ENCODE measurements around the gene NSD1. TPM values are rescaled to one million over a fixed set of nuclear protein-coding genes. Genes with fewer than 3 reads are reported as not detected.

Gene NSD1
- total and polyA plus RNA-seq, 2 donors, result 14.7 to 85.7 TPM

- no peaks in the 10 kb centered on the region for H3K36me3 ChIP-seq (ENCODE audit: insufficient read depth)
- no peak overlapping the region for H3K27ac ChIP-seq (ENCODE audit: low read depth)
- no peak for DNase-seq (ENCODE audit: extremely low spot score)
- H3K4me1 ChIP-seq (ENCODE audit: insufficient read depth), result no peaks in the 10 kb centered on the region
- H3K4me3 ChIP-seq (ENCODE audit: low read depth, low read length), result no peak overlapping the region
- WGBS, result 98% methylated on average over 6 of the region's 6 CpGs
These were observed 211.3 kb downstream of the NSD1 start for GRCh38 chr5:177344891-177345290.

- 64% methylated on average over 4 of the region's 4 CpGs for WGBS
- no peak overlapping the region for H3K4me3 ChIP-seq (ENCODE audit: low read depth, low read length)
- H3K4me1 ChIP-seq (ENCODE audit: insufficient read depth), result no peaks in the 10 kb centered on the region
- no peak overlapping the region for H3K27ac ChIP-seq (ENCODE audit: low read depth)
- DNase-seq (ENCODE audit: extremely low spot score), result no peak
- H3K36me3 ChIP-seq (ENCODE audit: insufficient read depth), result no peaks in the 10 kb centered on the region
These were observed 213.2 kb downstream of the NSD1 start for GRCh38 chr5:177346820-177347219.

GRCh38 chr5:177347699-177348098 is 214.1 kb downstream of the NSD1 start:
- 83% methylated on average over 4 of the region's 4 CpGs for whole genome bisulfite sequencing
- no peak for DNase-seq (ENCODE audit: extremely low spot score)

DNA sequence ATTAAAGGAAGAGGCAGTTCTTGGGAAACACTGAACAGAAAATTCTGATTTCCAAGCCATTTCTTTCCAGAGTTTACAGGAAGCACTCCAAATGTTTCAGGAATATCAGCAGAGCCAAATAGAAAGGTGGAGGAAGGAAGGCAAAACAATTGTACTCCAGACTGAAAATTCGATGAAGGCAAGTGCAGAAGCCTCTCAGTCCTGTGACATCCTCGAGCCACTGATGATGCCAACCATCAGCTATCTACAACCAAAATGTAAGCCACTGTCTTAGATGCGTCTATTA is 215.7 kb downstream of the NSD1 start:
- no peak overlapping the region for H3K27ac ChIP-seq (ENCODE audit: low read depth)
- no peak overlapping the region for H3K4me3 ChIP-seq (ENCODE audit: low read depth, low read length)
- DNase-seq (ENCODE audit: extremely low spot score), result no peak
- 79% methylated on average over 3 of the region's 3 CpGs for WGBS
- no peaks in the 10 kb centered on the region for H3K4me1 ChIP-seq (ENCODE audit: insufficient read depth)
- H3K36me3 ChIP-seq (ENCODE audit: insufficient read depth), result no peaks in the 10 kb centered on the region

More at GRCh38 chr5:177347699-177348098, 214.1 kb downstream of the NSD1 start:
- Histone ChIP-seq H3K4me1 (ENCODE audit: insufficient read depth) (no peaks in the 10 kb centered on the region), H3K36me3 (ENCODE audit: insufficient read depth) (no peaks in the 10 kb centered on the region), H3K27ac (ENCODE audit: low read depth) (no peak overlapping the region), H3K4me3 (ENCODE audit: low read depth, low read length) (no peak overlapping the region)

DNA sequence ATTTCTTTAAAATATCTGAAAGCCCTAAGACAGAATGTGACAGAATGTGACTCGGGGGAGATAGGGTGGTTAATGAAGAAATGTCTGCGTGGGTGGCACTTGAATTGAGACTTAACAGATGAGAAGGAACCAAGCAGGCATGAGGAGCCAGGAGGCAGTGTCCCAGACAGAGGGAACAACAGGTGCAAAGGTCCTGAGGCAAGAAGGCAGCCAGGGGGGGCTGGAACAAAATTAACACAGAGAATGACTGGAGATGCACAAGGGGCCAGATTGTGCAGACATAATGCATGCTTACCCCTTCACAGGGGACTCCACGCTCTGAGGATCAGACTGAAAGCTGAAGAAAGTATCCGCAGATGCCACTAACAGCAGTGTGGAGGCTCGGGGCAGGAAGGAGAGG is 216.2 kb downstream of the NSD1 start:
- H3K4me3 ChIP-seq (ENCODE audit: low read depth, low read length), result no peak overlapping the region
- 92% methylated on average over 5 of the region's 5 CpGs for WGBS
- no peaks in the 10 kb centered on the region for H3K4me1 ChIP-seq (ENCODE audit: insufficient read depth)

More for the DNA sequence above, 216.2 kb downstream of the NSD1 start:
- DNase-seq (ENCODE audit: extremely low spot score), result no peak
- Histone ChIP-seq H3K27ac (ENCODE audit: low read depth) (no peak overlapping the region), H3K36me3 (ENCODE audit: insufficient read depth) (no peaks in the 10 kb centered on the region)

Other genes with a start within 250 kb of the NSD1 start
- 0.74 TPM for gene HK3, start 234.4 kb upstream of the NSD1 start, total RNA-seq
- gene HK3, start 234.4 kb upstream of the NSD1 start, polyA plus RNA-seq, result 9.5 TPM
- 48.9 TPM for gene UIMC1, start 127.0 kb upstream of the NSD1 start, total RNA-seq
- gene UIMC1, start 127.0 kb upstream of the NSD1 start, polyA plus RNA-seq, result 36.3 TPM
- 21.8 TPM for gene ZNF346, start 111.1 kb upstream of the NSD1 start, total RNA-seq
- gene ZNF346, start 111.1 kb upstream of the NSD1 start, polyA plus RNA-seq, result 12.4 TPM
- gene FGFR4, start 46.9 kb upstream of the NSD1 start, total RNA-seq, result 7.2 TPM
- 12.8 TPM for gene FGFR4, start 46.9 kb upstream of the NSD1 start, polyA plus RNA-seq
- gene RAB24, start 169.9 kb downstream of the NSD1 start, total RNA-seq, result 9.7 TPM
- gene RAB24, start 169.9 kb downstream of the NSD1 start, polyA plus RNA-seq, result 50.6 TPM
- 40.8 TPM for gene PRELID1, start 170.0 kb downstream of the NSD1 start, total RNA-seq
- 122 TPM for gene PRELID1, start 170.0 kb downstream of the NSD1 start, polyA plus RNA-seq
- gene MXD3, start 178.1 kb downstream of the NSD1 start, total RNA-seq, result 11.3 TPM
- gene MXD3, start 178.1 kb downstream of the NSD1 start, polyA plus RNA-seq, result 4.0 TPM
- gene LMAN2, start 217.9 kb downstream of the NSD1 start, total RNA-seq, result 101 TPM
- 209 TPM for gene LMAN2, start 217.9 kb downstream of the NSD1 start, polyA plus RNA-seq
- 4.7 TPM for gene RGS14, start 224.2 kb downstream of the NSD1 start, total RNA-seq
- gene RGS14, start 224.2 kb downstream of the NSD1 start, polyA plus RNA-seq, result 16.4 TPM

All from urinary bladder (tissue), 4 donors.